Natural killer cell (primary cell): ENCODE measurements around the gene CACNA1C. TPM values are rescaled to one million over a fixed set of nuclear protein-coding genes. Genes with fewer than 3 reads are reported as not detected.

Source experiments
- ATAC-seq, 3 donors: fragments of 150-1000 bp in 2 of 3; fragments of 200-7000 bp in 1 of 3; cut with Tn5 transposase; 1 replicate in 1 of 3; 2 replicates in 2 of 3; pipeline ENCODE4 v1.10.0; 2021; ENCODE audit warnings: mild to moderate bottlenecking in 2 of 3, moderate library complexity in 2 of 3
- DNase-seq, 2 donors: peaks; one replicate each; pipeline versions ENCODE4 v3.0.0 to v3.0.0-alpha.2; 2013 to 2021; ENCODE audit warnings: mixed read lengths in 1 of 2
- H3K27ac ChIP-seq: one replicate; pipeline ENCODE4 v1.5.1; 2013; ENCODE audit warnings: mild to moderate bottlenecking, low read length
- H3K27me3 ChIP-seq: one replicate; pipeline ENCODE4 v1.6.1; 2013; ENCODE audit warnings: low read length; ENCODE audit not compliant: control insufficient read depth, insufficient read depth
- H3K36me3 ChIP-seq: one replicate; pipeline ENCODE4 v1.6.1; 2013; ENCODE audit warnings: low read length; ENCODE audit not compliant: control insufficient read depth, insufficient read depth
- H3K4me1 ChIP-seq: one replicate; pipeline ENCODE4 v1.6.1; 2013; ENCODE audit warnings: low read length; ENCODE audit not compliant: control insufficient read depth, insufficient read depth
- H3K4me3 ChIP-seq: one replicate; pipeline ENCODE4 v1.5.1; 2013; ENCODE audit warnings: low read length
- H3K9me3 ChIP-seq: one replicate; pipeline ENCODE4 v1.6.1; 2013; ENCODE audit warnings: low read length; ENCODE audit not compliant: control insufficient read depth, insufficient read depth
- H3K27ac Mint-ChIP-seq, 2 donors: one replicate each; pipeline ENCODE4 v1.8.0; 2022; ENCODE audit warnings: mild to moderate bottlenecking in 2 of 2, mixed read lengths in 2 of 2, moderate library complexity in 1 of 2
- H3K27me3 Mint-ChIP-seq, 2 donors: one replicate each; pipeline ENCODE4 v1.8.0; 2022; ENCODE audit warnings: low read depth in 2 of 2, mixed read lengths in 2 of 2
- H3K36me3 Mint-ChIP-seq: one replicate; pipeline ENCODE4 v1.8.0; 2022; ENCODE audit warnings: mixed read lengths
- H3K4me1 Mint-ChIP-seq, 2 donors: one replicate each; pipeline ENCODE4 v1.8.0; 2022; ENCODE audit warnings: mixed read lengths in 2 of 2
- H3K4me3 Mint-ChIP-seq: one replicate; pipeline ENCODE4 v1.8.0; 2022; ENCODE audit warnings: mild to moderate bottlenecking, moderate library complexity, mixed read lengths
- H3K9me3 Mint-ChIP-seq, 2 donors: one replicate each; pipeline ENCODE4 v1.8.0; 2022; ENCODE audit warnings: mixed read lengths in 2 of 2
- CTCF ChIP-seq: fragments of 200-600 bp; IDR thresholded peaks from one replicate; pipeline ENCODE4 v1.8.0; 2022; ENCODE audit warnings: antibody characterized with exemption
- WGBS: methylation state at CpG from one replicate; pipeline ENCODE4 v1.1.7; 2013; ENCODE audit warnings: missing lambda C conversion rate; ENCODE audit not compliant: insufficient coverage; 5-methylcytosine and 5-hydroxymethylcytosine counted together
- intact Hi-C: fragments of 100-400 bp; cut with micrococcal nuclease; formaldehyde crosslinking; loops from one replicate; pipeline ENCODE4 v1.14.2; 2022
- total RNA-seq, 4 donors: library from RNA; stranded (reverse); fragments of 120-200 nt in 1 of 4; gene quantifications; one replicate each; pipeline versions ENCODE4 v1.2.3 to v1.2.4, GENCODE V29; 2013 to 2022

CACNA1C gene
- total RNA-seq, 3 donors from 2014 or later (not counting 1 experiment from before 2014, with no cell fraction given) = 0.07 to 0.35 (median 0.08) TPM

- intact Hi-C loops = no loop called here
- no peak overlapping the region for H3K27ac ChIP-seq
- TF ChIP-seq CTCF = no peak
- no peaks in the 10 kb centered on the region for H3K4me1 Mint-ChIP-seq
- H3K27ac Mint-ChIP-seq = no peak overlapping the region
- ATAC-seq = no peak
- H3K4me1 ChIP-seq = no peaks in the 10 kb centered on the region
- H3K36me3 ChIP-seq = no peaks in the 10 kb centered on the region
- H3K36me3 Mint-ChIP-seq = no peaks in the 10 kb centered on the region
- no peaks in the 10 kb centered on the region for H3K9me3 Mint-ChIP-seq
- no peak overlapping the region for H3K4me3 ChIP-seq
- H3K4me3 Mint-ChIP-seq = no peak overlapping the region
- peaks cover 3 to 10% of the 10 kb centered on the region in 2 donors for H3K27me3 Mint-ChIP-seq
- H3K9me3 ChIP-seq = no peaks in the 10 kb centered on the region
- WGBS = 83% methylated on average over 6 of the region's 6 CpGs
- DNase-seq = no peak
- no peaks in the 10 kb centered on the region for H3K27me3 ChIP-seq
These were observed 294.5 kb downstream of the CACNA1C start for GRCh38 chr12:2347137-2347843.

GRCh38 chr12:2347844-2348481 lies 295.2 kb downstream of the CACNA1C start:
- Histone ChIP-seq H3K4me3 (no peak overlapping the region), H3K27me3 (no peaks in the 10 kb centered on the region), H3K4me1 (no peaks in the 10 kb centered on the region), H3K36me3 (no peaks in the 10 kb centered on the region), H3K9me3 (no peaks in the 10 kb centered on the region), H3K27ac (no peak overlapping the region)
- no peak for TF ChIP-seq CTCF
- H3K4me3 Mint-ChIP-seq = no peak overlapping the region
- no peak overlapping the region for H3K27ac Mint-ChIP-seq
- H3K27me3 Mint-ChIP-seq = peaks cover 6 to 15% of the 10 kb centered on the region in 2 donors
- no peaks in the 10 kb centered on the region for H3K9me3 Mint-ChIP-seq
- ATAC-seq (no peak), DNase-seq (no peak)
- 87% methylated on average over 19 of the region's 19 CpGs for WGBS
- no peaks in the 10 kb centered on the region for H3K4me1 Mint-ChIP-seq
- intact Hi-C loops = no loop called here
- H3K36me3 Mint-ChIP-seq = no peaks in the 10 kb centered on the region

GRCh38 chr12:2348482-2348852 lies 295.7 kb downstream of the CACNA1C start:
- intact Hi-C loops = no loop called here
- H3K4me1 Mint-ChIP-seq = no peaks in the 10 kb centered on the region
- H3K27me3 ChIP-seq = no peaks in the 10 kb centered on the region
- no peak overlapping the region for H3K27ac Mint-ChIP-seq
- DNase-seq = no peak
- H3K4me3 ChIP-seq = no peak overlapping the region
- no peaks in the 10 kb centered on the region for H3K4me1 ChIP-seq
- no peak for TF ChIP-seq CTCF
- no peaks in the 10 kb centered on the region for H3K9me3 ChIP-seq
- no peak for ATAC-seq
- WGBS = 82% methylated on average over 11 of the region's 11 CpGs
- no peaks in the 10 kb centered on the region for H3K36me3 Mint-ChIP-seq
- H3K9me3 Mint-ChIP-seq = no peaks in the 10 kb centered on the region
- no peak overlapping the region for H3K4me3 Mint-ChIP-seq
- H3K27me3 Mint-ChIP-seq = peaks cover 10 to 20% of the 10 kb centered on the region in 2 donors
- no peak overlapping the region for H3K27ac ChIP-seq
- no peaks in the 10 kb centered on the region for H3K36me3 ChIP-seq
